IMR-90 (cell line): ENCODE results near the gene KLHDC7B. TPM values are rescaled to one million over a fixed set of nuclear protein-coding genes. Genes with fewer than 3 reads are reported as not detected.

Experiments
- ATAC-seq: fragments of 200-7000 bp; cut with Tn5 transposase; 2 replicates; pipeline ENCODE4 v1.9.1; 2020; ENCODE audit warnings: low read depth, mild to moderate bottlenecking, moderate library complexity
- BruUV-seq: library from RNA; stranded (reverse); fragments of 400-500 nt; replicated peaks from 2 replicates; lab custom pipeline; 2021; lab: Mats Ljungman, UMichigan
- CTCF ChIA-PET: fragments of 300-600 bp; formaldehyde crosslinking; extraction: SDS; loops from one replicate; lab custom pipeline; 2021; ENCODE audit warnings: antibody characterized with exemption; lab: Yijun Ruan, JAX
- POLR2A ChIA-PET: fragments of 300-600 bp; sonication (Branson Sonifier 250); formaldehyde crosslinking; loops from one replicate; lab custom pipeline; 2022; ENCODE audit warnings: antibody characterized with exemption; ENCODE audit not compliant: unreplicated experiment; lab: Charles Lee
- DNase-seq: peaks from one replicate; pipeline ENCODE4 v3.0.0; 2013
- H2AFZ ChIP-seq: replicated peaks from 2 replicates; pipeline ENCODE3; 2013; ENCODE audit warnings: low read length, mild to moderate bottlenecking; ENCODE audit not compliant: poor library complexity
- H2AK5ac ChIP-seq: 2 replicates; pipeline ENCODE4 v1.6.1; 2013; ENCODE audit warnings: low read depth, low read length, inconsistent platforms
- H2AK9ac ChIP-seq: replicated peaks from 2 replicates; pipeline ENCODE3; 2013; ENCODE audit warnings: mild to moderate bottlenecking, low read depth, low read length, moderate library complexity; ENCODE audit not compliant: poor library complexity
- H2BK120ac ChIP-seq: 2 replicates; pipeline ENCODE4 v1.6.1; 2013; ENCODE audit warnings: low read depth, low read length, inconsistent platforms
- H2BK15ac ChIP-seq: 3 replicates; pipeline ENCODE4 v1.6.1; 2013; ENCODE audit warnings: low read depth, low read length, inconsistent platforms
- H2BK20ac ChIP-seq: 2 replicates; pipeline ENCODE4 v1.6.1; 2013; ENCODE audit warnings: low read depth, mild to moderate bottlenecking, inconsistent platforms, low read length, moderate library complexity
- H2BK5ac ChIP-seq: 2 replicates; pipeline ENCODE4 v1.6.1; 2013; ENCODE audit warnings: mild to moderate bottlenecking, low read depth, low read length, inconsistent platforms; ENCODE audit not compliant: poor library complexity, severe bottlenecking
- H3K14ac ChIP-seq: replicated peaks from 2 replicates; pipeline ENCODE4 v1.6.1; 2013; ENCODE audit warnings: low read depth, low read length, inconsistent platforms
- H3K18ac ChIP-seq: 2 replicates; pipeline ENCODE4 v1.6.1; 2013; ENCODE audit warnings: low read depth, low read length, control low read depth
- H3K23ac ChIP-seq: 2 replicates; pipeline ENCODE4 v1.6.1; 2013; ENCODE audit warnings: low read depth, low read length, inconsistent platforms
- H3K27ac ChIP-seq: 2 replicates; pipeline ENCODE4 v1.5.1; 2013; ENCODE audit warnings: mild to moderate bottlenecking, control low read depth, low read length; ENCODE audit not compliant: insufficient read depth
- H3K27me3 ChIP-seq: 2 replicates; pipeline ENCODE4 v1.6.1; 2013; ENCODE audit warnings: low read length; ENCODE audit not compliant: control insufficient read depth, insufficient read depth
- H3K36me3 ChIP-seq: 2 replicates; pipeline ENCODE4 v1.6.1; 2013; ENCODE audit warnings: low read length, mixed read lengths; ENCODE audit not compliant: control insufficient read depth, insufficient read depth
- H3K4ac ChIP-seq: 2 replicates; pipeline ENCODE4 v1.6.1; 2013; ENCODE audit warnings: low read depth, low read length, inconsistent platforms
- H3K4me1 ChIP-seq: 2 replicates; pipeline ENCODE4 v1.6.1; 2013; ENCODE audit warnings: low read length, mixed read lengths; ENCODE audit not compliant: control insufficient read depth, insufficient read depth
- H3K4me2 ChIP-seq: 2 replicates; pipeline ENCODE4 v1.6.1; 2013; ENCODE audit warnings: low read depth, mild to moderate bottlenecking, control low read depth, low read length, moderate library complexity
- H3K4me3 ChIP-seq: 2 replicates; pipeline ENCODE4 v1.5.1; 2013; ENCODE audit warnings: low read depth, mild to moderate bottlenecking, control low read depth, low read length, moderate library complexity; ENCODE audit not compliant: insufficient read depth
- H3K56ac ChIP-seq: 2 replicates; pipeline ENCODE4 v1.6.1; 2013; ENCODE audit warnings: low read length, inconsistent platforms; ENCODE audit not compliant: insufficient read depth; ENCODE audit errors: extremely low read depth
- H3K79me1 ChIP-seq, 2 experiments: 2 replicates each; pipeline ENCODE4 v1.6.1; 2013; ENCODE audit warnings: low read length in 2 of 2, inconsistent platforms in 1 of 2, low read depth in 1 of 2
- H3K9ac ChIP-seq: 2 replicates; pipeline ENCODE4 v1.6.1; 2013; ENCODE audit warnings: low read depth, low read length, control low read depth
- H3K9me1 ChIP-seq: 2 replicates; pipeline ENCODE4 v1.6.1; 2013; ENCODE audit warnings: low read length, inconsistent platforms; ENCODE audit not compliant: insufficient read depth
- H3K9me3 ChIP-seq: 2 replicates; pipeline ENCODE4 v1.6.1; 2013; ENCODE audit warnings: low read length; ENCODE audit not compliant: control insufficient read depth, insufficient read depth
- H4K20me1 ChIP-seq: 2 replicates; pipeline ENCODE4 v1.6.1; 2013; ENCODE audit warnings: low read length, inconsistent platforms; ENCODE audit not compliant: insufficient read depth
- H4K5ac ChIP-seq: 2 replicates; pipeline ENCODE4 v1.6.1; 2013; ENCODE audit warnings: mild to moderate bottlenecking, low read depth, low read length, control low read depth
- H4K8ac ChIP-seq, 2 experiments: 2 replicates each; pipeline ENCODE4 v1.6.1; 2013; ENCODE audit warnings: low read depth in 2 of 2, low read length in 2 of 2, control low read depth in 1 of 2, inconsistent platforms in 1 of 2
- H4K91ac ChIP-seq: 2 replicates; pipeline ENCODE4 v1.6.1; 2013; ENCODE audit warnings: low read depth, low read length, inconsistent platforms; ENCODE audit not compliant: insufficient read depth
- BHLHE40 ChIP-seq: fragments of 150-350 bp; IDR thresholded peaks from 2 replicates; pipeline ENCODE4 v1.6.1; 2016; ENCODE audit warnings: mild to moderate bottlenecking, low read depth, low read length
- CEBPB ChIP-seq: IDR thresholded peaks from 2 replicates; pipeline ENCODE4 v1.6.1; 2012; ENCODE audit warnings: low read depth, low read length, improper control_type of control experiment
- CHD1 ChIP-seq: IDR thresholded peaks from 2 replicates; pipeline ENCODE4 v1.6.1; 2012; ENCODE audit warnings: low read depth, low read length, improper control_type of control experiment
- MAFK ChIP-seq: IDR thresholded peaks from 2 replicates; pipeline ENCODE4 v1.6.1; 2012; ENCODE audit warnings: low read depth, low read length, improper control_type of control experiment
- MAZ ChIP-seq: IDR thresholded peaks from 2 replicates; pipeline ENCODE4 v1.6.1; 2012; ENCODE audit warnings: low read depth, mild to moderate bottlenecking, low read length, improper control_type of control experiment, moderate library complexity, borderline replicate concordance
- MXI1 ChIP-seq: IDR thresholded peaks from 2 replicates; pipeline ENCODE4 v1.6.1; 2012; ENCODE audit warnings: low read depth, mild to moderate bottlenecking, low read length, moderate library complexity, borderline replicate concordance
- NFE2L2 ChIP-seq: fragments of 150-350 bp; IDR thresholded peaks from 2 replicates; pipeline ENCODE4 v1.6.1; 2016; ENCODE audit warnings: low read depth, mild to moderate bottlenecking, low read length
- POLR2A ChIP-seq: IDR thresholded peaks from 2 replicates; pipeline ENCODE4 v1.6.1; 2012; ENCODE audit warnings: mild to moderate bottlenecking, low read depth, low read length
- RAD21 ChIP-seq: IDR thresholded peaks from 2 replicates; pipeline ENCODE4 v1.6.1; 2012; ENCODE audit warnings: low read length, improper control_type of control experiment
- RCOR1 ChIP-seq: IDR thresholded peaks from 2 replicates; pipeline ENCODE4 v1.6.1; 2012; ENCODE audit warnings: mild to moderate bottlenecking, low read length, improper control_type of control experiment; ENCODE audit not compliant: insufficient replicate concordance
- RFX5 ChIP-seq: IDR thresholded peaks from 2 replicates; pipeline ENCODE4 v1.8.0; 2012; ENCODE audit warnings: low read depth, mild to moderate bottlenecking, low read length, moderate library complexity
- SMC3 ChIP-seq: fragments of 150-350 bp; IDR thresholded peaks from 2 replicates; pipeline ENCODE4 v1.6.1; 2016; ENCODE audit warnings: low read depth, mild to moderate bottlenecking, antibody characterized with exemption, low read length, moderate library complexity
- WGBS, 2 experiments: methylation state at CpG; one replicate each; pipeline versions ENCODE4 v1.1.5 to v1.1.7; 2013; ENCODE audit warnings: missing lambda C conversion rate in 2 of 2; ENCODE audit not compliant: insufficient read length in 1 of 2; ENCODE audit errors: extremely low coverage in 2 of 2; 5-methylcytosine and 5-hydroxymethylcytosine counted together
- dilution Hi-C: fragments of 300-500 bp; cut with HindIII; formaldehyde crosslinking; loops from one replicate; pipeline ENCODE4 v1.14.3; 2018; ENCODE audit warnings: low sequenced_read_pairs; ENCODE audit not compliant: unreplicated experiment
- in situ Hi-C: fragments of 300-500 bp; cut with MboI; formaldehyde crosslinking; loops from 3 replicates; pipeline ENCODE4 v1.14.3; 2019; ENCODE audit warnings: low sequenced_read_pairs, inconsistent platforms, mixed read lengths
- intact Hi-C: fragments of 100-400 bp; cut with micrococcal nuclease; formaldehyde crosslinking; loops from 2 replicates; pipeline ENCODE4 v1.10.0; 2022
- polyA plus RNA-seq, 3 experiments: library from polyadenylated mRNA; depleted of rRNA; stranded (reverse); fragments of >200 nt; gene quantifications; 2 replicates each; pipeline ENCODE4 v1.2.3, GENCODE V29; 2012; ENCODE audit warnings: low replicate concordance in 1 of 3
- total RNA-seq: library from RNA; depleted of rRNA; stranded (reverse); fragments of >200 nt; gene quantifications from 2 replicates; pipeline ENCODE4 v1.2.3, GENCODE V29; 2012
- TF ChIP-seq, protein P1 (sequence below): conservative IDR thresholded peaks from 2 replicates; pipeline ENCODE4 v1.5.1; 2012; ENCODE audit warnings: mild to moderate bottlenecking, low read depth, low read length, improper control_type of control experiment
- TF ChIP-seq, protein P2 (sequence below): fragments of 150-350 bp; IDR thresholded peaks from 2 replicates; pipeline ENCODE4 v1.6.1; 2016; ENCODE audit warnings: low read depth, mild to moderate bottlenecking, low read length, moderate library complexity, borderline replicate concordance
- TF ChIP-seq, protein P3 (sequence below): fragments of 150-350 bp; IDR thresholded peaks from 2 replicates; pipeline ENCODE4 v1.6.1; 2017; ENCODE audit warnings: mild to moderate bottlenecking, antibody characterized with exemption, low read length, low read depth

Gene KLHDC7B
- total and polyA plus RNA-seq, 2 of the 4 experiments (the other 2 are of a cell fraction), result 0.05 TPM; not detected in 1

DNA sequence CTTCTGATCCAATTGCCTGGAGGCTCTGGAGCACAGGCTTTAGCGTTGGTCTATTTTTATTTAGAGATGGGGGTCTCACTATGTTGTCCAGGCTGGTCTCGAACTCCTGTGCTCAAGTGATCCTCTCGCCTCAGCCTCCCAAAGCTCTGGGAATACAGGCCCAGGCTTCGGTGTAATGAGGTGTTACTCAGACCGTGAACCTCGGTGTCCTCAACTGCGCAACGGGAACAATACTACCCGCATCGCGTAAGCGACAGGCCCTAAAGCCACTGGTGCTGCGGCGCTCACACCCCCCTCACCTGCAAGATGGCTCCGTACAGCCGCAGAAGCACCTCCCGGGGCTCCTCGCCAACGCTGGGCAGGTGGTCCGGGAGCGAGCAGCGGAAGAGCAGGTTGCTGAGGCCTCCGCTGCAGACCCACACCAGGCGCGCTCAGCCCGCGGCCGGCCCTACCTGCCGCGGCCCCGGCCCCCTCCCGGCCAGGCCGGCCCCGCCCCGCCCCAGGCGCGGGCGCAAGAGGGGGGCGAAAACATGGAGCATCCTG, 36.3 kb downstream of the KLHDC7B start:
- CTCF ChIA-PET, result interaction anchor here (1.0 to 1.6 kb wide), 2 partner anchors 56 kb away, joined by 4 to 5 read pairs; partner anchors contain the start of gene SCO2
- H4K8ac ChIP-seq, result peak overlapping the region; percentile 68 to 97
- H2AK5ac ChIP-seq, result peak overlapping the region; percentile 81
- H3K4me1 ChIP-seq, result peaks cover 17% of the 10 kb centered on the region
- dilution Hi-C loops, result no loop called here
- H2BK5ac ChIP-seq, result peak overlapping the region; percentile 84
- H3K27me3 ChIP-seq, result no peaks in the 10 kb centered on the region
- peak overlapping the region; percentile 94 for H3K4me2 ChIP-seq
- H3K9me3 ChIP-seq, result no peaks in the 10 kb centered on the region
- no peak for TF ChIP-seq RFX5
- TF ChIP-seq, protein P1, sequence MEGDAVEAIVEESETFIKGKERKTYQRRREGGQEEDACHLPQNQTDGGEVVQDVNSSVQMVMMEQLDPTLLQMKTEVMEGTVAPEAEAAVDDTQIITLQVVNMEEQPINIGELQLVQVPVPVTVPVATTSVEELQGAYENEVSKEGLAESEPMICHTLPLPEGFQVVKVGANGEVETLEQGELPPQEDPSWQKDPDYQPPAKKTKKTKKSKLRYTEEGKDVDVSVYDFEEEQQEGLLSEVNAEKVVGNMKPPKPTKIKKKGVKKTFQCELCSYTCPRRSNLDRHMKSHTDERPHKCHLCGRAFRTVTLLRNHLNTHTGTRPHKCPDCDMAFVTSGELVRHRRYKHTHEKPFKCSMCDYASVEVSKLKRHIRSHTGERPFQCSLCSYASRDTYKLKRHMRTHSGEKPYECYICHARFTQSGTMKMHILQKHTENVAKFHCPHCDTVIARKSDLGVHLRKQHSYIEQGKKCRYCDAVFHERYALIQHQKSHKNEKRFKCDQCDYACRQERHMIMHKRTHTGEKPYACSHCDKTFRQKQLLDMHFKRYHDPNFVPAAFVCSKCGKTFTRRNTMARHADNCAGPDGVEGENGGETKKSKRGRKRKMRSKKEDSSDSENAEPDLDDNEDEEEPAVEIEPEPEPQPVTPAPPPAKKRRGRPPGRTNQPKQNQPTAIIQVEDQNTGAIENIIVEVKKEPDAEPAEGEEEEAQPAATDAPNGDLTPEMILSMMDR, result no peak
- TF ChIP-seq POLR2A, result no peak
- no peak for TF ChIP-seq BHLHE40
- TF ChIP-seq MAFK, result no peak
- TF ChIP-seq SMC3, result no peak
- no peak for TF ChIP-seq MXI1
- TF ChIP-seq CEBPB, result no peak
- no peak for TF ChIP-seq NFE2L2
- TF ChIP-seq CHD1, result no peak
- no peak for TF ChIP-seq MAZ
- TF ChIP-seq RCOR1, result no peak
- TF ChIP-seq, protein P2, sequence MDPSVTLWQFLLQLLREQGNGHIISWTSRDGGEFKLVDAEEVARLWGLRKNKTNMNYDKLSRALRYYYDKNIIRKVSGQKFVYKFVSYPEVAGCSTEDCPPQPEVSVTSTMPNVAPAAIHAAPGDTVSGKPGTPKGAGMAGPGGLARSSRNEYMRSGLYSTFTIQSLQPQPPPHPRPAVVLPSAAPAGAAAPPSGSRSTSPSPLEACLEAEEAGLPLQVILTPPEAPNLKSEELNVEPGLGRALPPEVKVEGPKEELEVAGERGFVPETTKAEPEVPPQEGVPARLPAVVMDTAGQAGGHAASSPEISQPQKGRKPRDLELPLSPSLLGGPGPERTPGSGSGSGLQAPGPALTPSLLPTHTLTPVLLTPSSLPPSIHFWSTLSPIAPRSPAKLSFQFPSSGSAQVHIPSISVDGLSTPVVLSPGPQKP, result no peak
- no peak for TF ChIP-seq RAD21
- TF ChIP-seq, protein P3, sequence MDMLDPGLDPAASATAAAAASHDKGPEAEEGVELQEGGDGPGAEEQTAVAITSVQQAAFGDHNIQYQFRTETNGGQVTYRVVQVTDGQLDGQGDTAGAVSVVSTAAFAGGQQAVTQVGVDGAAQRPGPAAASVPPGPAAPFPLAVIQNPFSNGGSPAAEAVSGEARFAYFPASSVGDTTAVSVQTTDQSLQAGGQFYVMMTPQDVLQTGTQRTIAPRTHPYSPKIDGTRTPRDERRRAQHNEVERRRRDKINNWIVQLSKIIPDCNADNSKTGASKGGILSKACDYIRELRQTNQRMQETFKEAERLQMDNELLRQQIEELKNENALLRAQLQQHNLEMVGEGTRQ, result no peak
- peak overlapping the region; percentile 35; the same call in 1 of the 2 replicates for H3K56ac ChIP-seq
- H3K14ac ChIP-seq, result peak overlapping the region; percentile 96
- POLR2A ChIA-PET, result interaction anchor here (1.6 kb wide), 1 partner anchor 11 kb away, joined by 3 read pairs; no protein-coding TSS in a partner anchor
- peak overlapping the region; percentile 90; the same call in 1 of the 2 replicates for H4K91ac ChIP-seq
- H3K18ac ChIP-seq, result peak overlapping the region; percentile 45; the same call in 1 of the 2 replicates
- H2BK120ac ChIP-seq, result peak overlapping the region; percentile 75
- H2AFZ ChIP-seq, result peak overlapping the region; percentile 99
- H3K36me3 ChIP-seq, result peaks cover 4% of the 10 kb centered on the region; the same call in 1 of the 2 replicates
- in situ Hi-C loops, result no loop called here
- H4K20me1 ChIP-seq, result no peaks in the 10 kb centered on the region; the same call in 1 of the 2 replicates
- WGBS, 2 experiments, result 17% methylated on average over 21 of the region's 39 CpGs; no CpG with 5 or more reads in 1 of the 2 experiments
- no peak overlapping the region for H2BK15ac ChIP-seq
- H2BK20ac ChIP-seq, result no peak overlapping the region
- no TSS peak for BruUV-seq
- peaks cover 28% of the 10 kb centered on the region for H3K9me1 ChIP-seq
- H3K27ac ChIP-seq, result peak overlapping the region; percentile 85
- peak overlapping the region; percentile 63 for H4K5ac ChIP-seq
- H3K4ac ChIP-seq, result peak overlapping the region; percentile 97
- DNase-seq (no peak), ATAC-seq (no peak)
- peaks cover 18 to 39% of the 10 kb centered on the region in 2 experiments for H3K79me1 ChIP-seq
- intact Hi-C loops, result loop anchor here (2.0 to 5.0 kb wide), 3 partner anchors 43 to 55 kb away; partner anchors contain the start of genes ARSA and SCO2
- H2AK9ac ChIP-seq, result peak overlapping the region; percentile 93
- peak overlapping the region; percentile 74 for H3K9ac ChIP-seq
- H3K4me3 ChIP-seq, result peak overlapping the region; percentile 80
- peak overlapping the region; percentile 82 for H3K23ac ChIP-seq
